ENCODE results near the gene PRR13.
"Not testable (repeated sequence)": the region's sequence is repeated elsewhere in the genome, so short reads cannot be mapped to it uniquely, and the experiment has no call there.

PRR13 gene

GRCh38 chr12:53439582-53439981, 2.0 kb upstream of the PRR13 start:
- DNase-seq, result not testable (repeated sequence)

- no peak for DNase-seq
Observed at GRCh38 chr12:53443955-53444354, 2.4 kb downstream of the PRR13 start.

GRCh38 chr12:53444593-53445325, 3.2 kb downstream of the PRR13 start:
- not testable (repeated sequence) for DNase-seq

GRCh38 chr12:53450936-53451335, 9.4 kb downstream of the PRR13 start:
- DNase-seq, result no peak

GRCh38 chr12:53451661-53452158, 10.2 kb downstream of the PRR13 start, which contains the start of gene PCBP2:
PCBP2 (plus strand) TSS chr12:53452102; CDS start chr12:53454801, 2,699 bp downstream.
- peak; percentile 94 for DNase-seq

GRCh38 chr12:53452159-53453077, 10.9 kb downstream of the PRR13 start:
- peak; percentile 86 for DNase-seq

- DNase-seq, result no peak
Observed at GRCh38 chr12:53453953-53454640, 12.6 kb downstream of the PRR13 start.

- DNase-seq, result no peak
Observed at GRCh38 chr12:53454707-53455106, 13.2 kb downstream of the PRR13 start.

GRCh38 chr12:53456654-53457366, 15.3 kb downstream of the PRR13 start:
- no peak for DNase-seq

- no peak for DNase-seq
Observed at GRCh38 chr12:53459097-53459496, 17.6 kb downstream of the PRR13 start.

- no peak for DNase-seq
Observed at GRCh38 chr12:53461059-53461458, 19.5 kb downstream of the PRR13 start.

GRCh38 chr12:53461591-53461990, 20.1 kb downstream of the PRR13 start:
- no peak for DNase-seq

- DNase-seq, result no peak
Observed at GRCh38 chr12:53462935-53463334, 21.4 kb downstream of the PRR13 start.

GRCh38 chr12:53463802-53464560, 22.4 kb downstream of the PRR13 start:
- DNase-seq, result no peak

GRCh38 chr12:53464685-53465418, 23.3 kb downstream of the PRR13 start:
- DNase-seq, result no peak

- no peak for DNase-seq
Observed at GRCh38 chr12:53465679-53466078, 24.1 kb downstream of the PRR13 start.

GRCh38 chr12:53466640-53467039, 25.1 kb downstream of the PRR13 start:
- no peak for DNase-seq

GRCh38 chr12:53467082-53467481, 25.5 kb downstream of the PRR13 start:
- DNase-seq, result no peak

GRCh38 chr12:53467880-53468279, 26.3 kb downstream of the PRR13 start:
- DNase-seq, result no peak

GRCh38 chr12:53468282-53468681, 26.7 kb downstream of the PRR13 start:
- DNase-seq, result no peak

GRCh38 chr12:53472056-53472582, 30.6 kb downstream of the PRR13 start:
- no peak for DNase-seq

All from activated T-cell treated with anti-CD3 and anti-CD28 coated beads, Interleukin-2, amount 50 U/mL, for 1 hour (primary cell).